Neutrophil (primary cell): Measurements from ENCODE around the gene USP28.

Experiments used
- H3K27ac ChIP-seq: fragments of 200-600 bp; sonication (generic); 2 replicates; pipeline ENCODE4 v1.5.1; 2016; ENCODE audit warnings: mild to moderate bottlenecking, moderate library complexity
- H3K27me3 ChIP-seq: fragments of 200-600 bp; sonication (generic); 2 replicates; pipeline ENCODE4 v1.6.0; 2016; ENCODE audit warnings: mild to moderate bottlenecking
- H3K36me3 ChIP-seq: fragments of 200-600 bp; sonication (generic); 2 replicates; pipeline ENCODE4 v1.5.1; 2017
- H3K4me1 ChIP-seq, 2 experiments: fragments of 200-600 bp in 1 of 2; sonication (generic) in 1 of 2; 1 replicate in 1 of 2; 2 replicates in 1 of 2; pipeline versions ENCODE4 v1.5.1 to v1.6.1; 2013 to 2016; ENCODE audit warnings: low read depth in 1 of 2, low read length in 1 of 2, mild to moderate bottlenecking in 1 of 2, moderate library complexity in 1 of 2; ENCODE audit not compliant: control insufficient read depth in 1 of 2, insufficient read depth in 1 of 2
- H3K4me3 ChIP-seq, 2 experiments: fragments of 200-600 bp in 1 of 2; sonication (generic) in 1 of 2; 1 replicate in 1 of 2; 2 replicates in 1 of 2; pipeline ENCODE4 v1.5.1; 2013 to 2016; ENCODE audit warnings: low read depth in 1 of 2, low read length in 1 of 2, mild to moderate bottlenecking in 1 of 2, moderate library complexity in 1 of 2
- H3K9me3 ChIP-seq: fragments of 200-600 bp; sonication (generic); 2 replicates; pipeline ENCODE4 v1.5.1; 2016
- TF ChIP-seq, protein P1 (sequence below): fragments of 200-600 bp; sonication (generic); IDR thresholded peaks from 2 replicates; pipeline ENCODE4 v1.5.1; 2016; ENCODE audit warnings: antibody characterized with exemption

The USP28 gene

DNA sequence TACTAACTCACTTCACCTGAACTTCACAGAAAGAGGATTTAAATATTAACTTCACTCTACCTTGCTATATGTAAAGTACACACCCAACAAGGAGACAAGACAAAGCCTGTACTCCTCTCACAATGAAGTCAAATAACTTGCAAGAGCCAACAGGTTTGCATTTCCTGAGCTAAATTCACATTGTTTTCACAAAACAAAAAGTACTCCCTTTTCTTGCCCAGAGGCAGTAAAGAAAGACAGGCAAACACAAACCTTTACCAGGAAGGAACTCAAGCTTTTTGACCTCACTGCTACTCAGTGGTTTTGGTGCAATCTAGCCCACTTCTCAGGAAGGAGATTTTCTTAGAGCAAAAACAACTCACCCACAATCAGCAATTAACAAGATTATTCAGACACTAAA, 15.7 kb downstream of the USP28 start:
- H3K27ac ChIP-seq, result no peak overlapping the region
- H3K4me3 ChIP-seq, result no peak overlapping the region

DNA sequence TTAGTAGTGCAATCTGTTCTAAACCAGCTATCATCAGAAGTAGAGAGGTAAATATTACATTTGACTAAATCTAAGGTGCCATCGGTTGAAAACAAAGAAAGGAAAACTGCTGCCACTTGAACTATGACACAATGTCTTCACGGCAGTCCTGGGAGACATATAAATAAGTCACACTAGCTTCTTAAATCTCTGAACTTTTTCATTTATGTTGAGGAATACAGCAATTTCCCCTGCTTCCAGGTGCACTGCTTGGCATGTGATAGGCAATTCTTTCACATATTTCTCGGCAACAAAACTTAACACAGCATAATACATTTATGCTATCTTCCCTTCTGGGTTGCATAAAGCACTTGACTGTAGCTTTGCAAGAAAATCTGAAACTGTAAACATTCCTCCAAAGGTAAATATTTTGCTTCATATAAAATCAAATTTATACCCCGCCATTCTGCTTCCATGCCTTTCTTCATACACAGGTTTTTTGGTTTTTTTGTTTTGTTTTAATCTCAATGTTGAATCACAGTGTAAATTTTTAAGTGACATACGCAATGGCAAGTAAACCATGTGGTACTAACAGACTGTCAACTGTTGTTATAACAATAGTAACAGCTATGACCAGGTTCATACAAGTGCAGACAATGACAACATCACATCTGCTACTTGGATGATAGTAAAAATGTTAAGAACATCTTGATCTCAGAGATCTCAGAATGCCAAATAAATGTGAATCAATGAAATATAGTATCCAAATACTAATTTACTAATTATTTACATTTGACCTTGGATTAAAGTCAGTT, 18.2 kb downstream of the USP28 start:
- Histone ChIP-seq H3K27me3 (no peaks in the 10 kb centered on the region), H3K9me3 (no peaks in the 10 kb centered on the region), H3K36me3 (peaks cover 3% of the 10 kb centered on the region), H3K27ac (no peak overlapping the region), H3K4me1 (no peaks in the 10 kb centered on the region), H3K4me3 (no peak overlapping the region)
- TF ChIP-seq, protein P1, sequence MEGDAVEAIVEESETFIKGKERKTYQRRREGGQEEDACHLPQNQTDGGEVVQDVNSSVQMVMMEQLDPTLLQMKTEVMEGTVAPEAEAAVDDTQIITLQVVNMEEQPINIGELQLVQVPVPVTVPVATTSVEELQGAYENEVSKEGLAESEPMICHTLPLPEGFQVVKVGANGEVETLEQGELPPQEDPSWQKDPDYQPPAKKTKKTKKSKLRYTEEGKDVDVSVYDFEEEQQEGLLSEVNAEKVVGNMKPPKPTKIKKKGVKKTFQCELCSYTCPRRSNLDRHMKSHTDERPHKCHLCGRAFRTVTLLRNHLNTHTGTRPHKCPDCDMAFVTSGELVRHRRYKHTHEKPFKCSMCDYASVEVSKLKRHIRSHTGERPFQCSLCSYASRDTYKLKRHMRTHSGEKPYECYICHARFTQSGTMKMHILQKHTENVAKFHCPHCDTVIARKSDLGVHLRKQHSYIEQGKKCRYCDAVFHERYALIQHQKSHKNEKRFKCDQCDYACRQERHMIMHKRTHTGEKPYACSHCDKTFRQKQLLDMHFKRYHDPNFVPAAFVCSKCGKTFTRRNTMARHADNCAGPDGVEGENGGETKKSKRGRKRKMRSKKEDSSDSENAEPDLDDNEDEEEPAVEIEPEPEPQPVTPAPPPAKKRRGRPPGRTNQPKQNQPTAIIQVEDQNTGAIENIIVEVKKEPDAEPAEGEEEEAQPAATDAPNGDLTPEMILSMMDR, result no peak

More for the DNA sequence above, 15.7 kb downstream of the USP28 start:
- Histone ChIP-seq H3K4me1 (no peaks in the 10 kb centered on the region), H3K27me3 (no peaks in the 10 kb centered on the region), H3K9me3 (no peaks in the 10 kb centered on the region), H3K36me3 (no peaks in the 10 kb centered on the region)
- TF ChIP-seq, protein P1, result no peak

DNA sequence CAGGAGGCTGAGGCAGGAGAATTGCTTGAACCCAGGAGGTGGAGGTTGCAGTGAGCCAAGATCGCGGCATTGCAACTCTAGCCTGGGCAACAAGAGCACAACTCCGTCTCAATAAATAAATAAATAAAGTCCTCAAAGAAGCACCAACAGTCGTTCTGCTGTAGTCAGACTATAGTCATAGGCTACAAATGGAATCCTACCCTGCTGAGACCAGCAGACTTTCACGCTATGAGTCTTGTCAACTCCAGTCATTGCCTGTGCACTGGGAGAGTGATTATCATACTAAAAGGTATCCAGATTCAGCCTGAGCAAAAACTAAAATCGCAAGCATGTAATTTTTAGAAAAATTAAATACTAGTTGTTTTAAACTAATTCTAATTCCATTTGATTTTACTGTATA, 19.6 kb downstream of the USP28 start:
- TF ChIP-seq, protein P1, result no peak
- H3K27ac ChIP-seq, result no peak overlapping the region
- peaks cover 11% of the 10 kb centered on the region for H3K36me3 ChIP-seq
- H3K4me3 ChIP-seq, result no peak overlapping the region
- H3K4me1 ChIP-seq, result no peaks in the 10 kb centered on the region
- H3K27me3 ChIP-seq, result no peaks in the 10 kb centered on the region
- H3K9me3 ChIP-seq, result no peaks in the 10 kb centered on the region

DNA sequence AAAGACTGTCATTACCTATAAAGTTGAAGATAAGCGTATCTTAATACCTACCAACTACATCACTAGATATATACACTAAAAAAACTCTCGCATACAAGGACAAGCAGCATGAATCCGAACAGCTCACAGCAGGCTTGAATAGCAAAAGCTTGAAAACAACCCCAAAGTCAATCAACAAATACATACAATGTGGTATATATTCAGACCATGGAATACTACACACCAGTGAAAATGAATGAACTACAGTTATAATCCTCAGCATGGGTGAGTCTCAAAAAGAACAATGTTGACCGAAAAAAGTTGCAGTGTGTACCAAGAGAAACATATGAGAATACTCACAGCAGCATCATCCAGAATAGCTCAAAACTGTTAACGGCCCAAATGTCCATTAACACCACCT, 25.2 kb downstream of the USP28 start:
- Histone ChIP-seq H3K27me3 (no peaks in the 10 kb centered on the region), H3K9me3 (no peaks in the 10 kb centered on the region), H3K27ac (no peak overlapping the region), H3K36me3 (peaks cover 18% of the 10 kb centered on the region), H3K4me3 (no peak overlapping the region), H3K4me1 (no peaks in the 10 kb centered on the region)
- TF ChIP-seq, protein P1, result no peak

DNA sequence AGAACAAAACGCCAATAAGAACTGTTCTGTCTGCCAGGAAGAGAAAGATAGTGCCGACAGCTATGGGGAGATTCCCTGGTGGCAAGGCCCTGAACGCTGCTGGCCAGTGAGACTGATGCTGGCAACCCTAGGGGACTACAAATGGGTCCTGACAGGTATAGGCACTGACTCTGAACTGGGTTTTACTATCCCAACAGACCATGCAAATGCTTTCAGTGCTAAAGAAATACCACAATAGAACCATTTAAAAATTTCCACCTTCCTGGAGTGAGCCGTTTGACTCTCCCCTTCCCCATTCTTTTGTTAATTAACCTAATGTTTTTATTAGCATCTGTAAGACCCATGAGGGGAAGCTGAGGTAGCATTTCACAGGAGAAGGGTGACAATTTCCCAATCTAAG, 25.7 kb downstream of the USP28 start:
- H3K27ac ChIP-seq, result no peak overlapping the region
- no peaks in the 10 kb centered on the region for H3K4me1 ChIP-seq
- H3K9me3 ChIP-seq, result no peaks in the 10 kb centered on the region
- H3K4me3 ChIP-seq, result no peak overlapping the region
- TF ChIP-seq, protein P1, result no peak
- H3K27me3 ChIP-seq, result no peaks in the 10 kb centered on the region
- H3K36me3 ChIP-seq, result peaks cover 18% of the 10 kb centered on the region
